ENCODE results near the gene RAD17. TPM values are rescaled to one million over a fixed set of nuclear protein-coding genes. Genes with fewer than 3 reads are reported as not detected.
"Not testable (repeated sequence)": the region's sequence is repeated elsewhere in the genome, so short reads cannot be mapped to it uniquely, and the experiment has no call there.

Gene RAD17
- polyA plus RNA-seq (ENCODE audit: insufficient read length in 12 of 12), result 10 to 100 TPM in 11 of 12 donors, not detected in 1; 25.8 to 38.8 (median 29.2) TPM
- long read RNA-seq, donor 1, partial matches to known transcripts, result 0 of 2 reads
- long read RNA-seq, donor 1, other reads (novel, unspliced or antisense), result 0 of 2 reads
- long read RNA-seq, donor 2, partial matches to known transcripts, result 0 of 5 reads
- long read RNA-seq, donor 2, other reads (novel, unspliced or antisense), result 0 of 5 reads
- long read RNA-seq, donor 3, partial matches to known transcripts, result 0 of 1 reads
- long read RNA-seq, donor 3, other reads (novel, unspliced or antisense), result 0 of 1 reads
- long read RNA-seq, donor 4, result 0 reads
- long read RNA-seq, donor 5, partial matches to known transcripts, result 32 of 118 reads
- long read RNA-seq, donor 5, other reads (novel, unspliced or antisense), result 84 of 118 reads
- long read RNA-seq, donor 6, partial matches to known transcripts, result 5 of 6 reads
- long read RNA-seq, donor 6, other reads (novel, unspliced or antisense), result 0 of 6 reads
- long read RNA-seq, donor 7, partial matches to known transcripts, result 0 of 2 reads
- long read RNA-seq, donor 7, other reads (novel, unspliced or antisense), result 0 of 2 reads
- long read RNA-seq, donor 8, partial matches to known transcripts, result 0 of 2 reads
- long read RNA-seq, donor 8, other reads (novel, unspliced or antisense), result 0 of 2 reads
- long read RNA-seq, donor 9, partial matches to known transcripts, result 0 of 1 reads
- long read RNA-seq, donor 9, other reads (novel, unspliced or antisense), result 0 of 1 reads
- long read RNA-seq, donor 10, partial matches to known transcripts, result 0 of 74 reads
- long read RNA-seq, donor 10, other reads (novel, unspliced or antisense), result 69 of 74 reads
- long read RNA-seq, donor 11, partial matches to known transcripts, result 0 of 2 reads
- long read RNA-seq, donor 11, other reads (novel, unspliced or antisense), result 0 of 2 reads

DNA sequence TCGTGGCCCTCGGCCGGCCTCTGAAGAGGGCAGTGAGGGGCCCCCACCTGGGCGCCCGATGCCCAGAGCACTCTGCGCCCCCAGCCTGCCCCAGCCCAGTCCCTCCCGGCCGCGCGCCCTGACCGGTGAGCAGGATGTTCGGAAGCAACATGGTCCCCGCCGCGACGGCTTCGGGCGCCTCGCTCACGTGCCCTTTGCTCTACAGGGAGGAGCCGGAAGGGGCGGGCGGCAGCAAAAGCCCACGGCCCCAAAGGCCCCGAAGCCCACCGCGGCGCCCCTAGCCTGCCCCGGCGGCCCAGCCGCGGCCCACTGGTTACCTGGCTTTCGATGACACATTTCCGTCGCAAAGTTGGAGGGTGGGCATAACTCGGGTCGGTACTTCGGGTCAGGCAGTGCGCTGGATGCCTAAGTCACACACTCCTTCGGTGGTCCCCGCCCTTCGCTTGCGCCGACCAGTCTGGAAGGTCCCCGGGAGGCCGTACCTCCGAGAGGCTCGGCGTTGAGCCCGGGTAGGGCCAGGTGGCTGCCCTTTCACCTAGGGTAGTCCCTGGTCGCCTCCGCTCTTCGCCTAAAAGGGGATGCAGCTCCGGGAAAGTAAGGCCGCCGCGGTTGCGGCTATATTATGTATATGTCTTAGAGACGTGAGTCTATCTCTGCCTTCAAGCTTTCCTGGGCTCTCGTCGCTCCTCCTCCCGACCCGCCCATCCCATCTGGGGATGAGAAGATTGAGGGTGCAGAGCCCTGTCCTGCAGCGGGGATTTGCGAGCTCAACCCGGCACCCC lies at the start of gene RAD17, which contains the start of the genes AK6 and TAF9:
Gene RAD17 (plus strand): TSS at position 479 of the 782 bp plus-strand sequence. CDS start 2,391 bp downstream, outside the sequence.
Gene AK6 (minus strand): TSS at position 181 of the 782 bp plus-strand sequence. CDS start 30 bp downstream, at position 151.
Gene TAF9 (minus strand): TSS at position 181 of the 782 bp plus-strand sequence. CDS start 3,783 bp downstream, outside the sequence.
- DNase-seq, result peak; percentile 96

GRCh38 chr5:69326365-69326764 lies 43.3 kb upstream of the RAD17 start:
- no peak for DNase-seq

DNA sequence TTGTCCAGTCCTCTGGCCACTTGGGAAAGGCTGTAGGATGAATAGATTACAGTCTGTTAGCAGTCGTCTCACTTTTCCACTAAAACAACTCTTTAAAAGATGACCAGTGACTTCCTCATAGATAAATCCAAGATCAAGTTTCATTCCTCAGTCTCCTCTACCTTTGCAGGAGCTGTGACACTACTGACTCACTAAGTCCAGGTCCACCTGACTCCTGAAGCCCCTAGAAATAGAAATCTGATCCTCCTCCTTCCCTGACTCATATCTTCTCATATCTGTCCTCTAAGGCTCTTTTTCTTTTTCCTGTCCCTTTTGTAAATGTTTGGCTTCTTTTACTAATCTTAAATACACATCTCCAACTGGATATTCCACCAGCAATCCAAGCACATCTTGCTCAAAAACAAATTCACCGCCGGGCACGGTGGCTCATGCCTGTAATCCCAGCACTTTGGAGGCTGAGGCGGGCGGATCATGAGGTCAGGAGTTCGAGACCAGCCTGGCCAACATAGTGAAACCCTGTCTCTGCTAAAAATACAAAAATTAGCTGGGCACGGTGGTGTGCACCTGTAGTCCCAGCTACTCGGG lies 39.6 kb upstream of the RAD17 start:
- no peak for DNase-seq

- DNase-seq, result no peak
Measured at GRCh38 chr5:69331528-69332445, 37.8 kb upstream of the RAD17 start.

GRCh38 chr5:69333668-69334315 lies 35.8 kb upstream of the RAD17 start:
- DNase-seq, result not testable (repeated sequence)

DNA sequence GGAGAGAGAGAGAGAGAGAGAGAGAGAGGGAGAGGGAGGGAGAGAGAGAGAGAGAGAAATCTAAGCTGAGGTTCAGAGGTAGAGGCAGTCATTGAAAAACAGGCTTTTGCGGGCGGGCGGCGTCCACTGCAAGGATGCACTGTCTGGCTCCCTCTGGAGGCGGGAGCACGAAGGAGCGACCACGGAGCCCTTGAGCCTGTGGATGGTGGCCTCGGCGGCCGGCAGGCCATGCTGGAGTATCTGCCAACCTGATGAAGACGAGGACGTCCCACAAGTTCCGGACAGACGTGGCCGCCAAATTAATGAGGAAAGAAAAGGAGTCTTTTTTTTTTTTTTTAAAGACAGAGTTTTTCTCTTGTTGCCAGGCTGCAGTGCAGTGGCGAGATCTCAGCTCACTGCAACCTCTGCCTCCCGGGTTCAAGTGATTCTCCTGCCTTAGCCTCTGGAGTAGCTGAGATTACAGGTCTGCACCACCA lies 34.8 kb upstream of the RAD17 start:
- DNase-seq, result peak; percentile 74

DNA sequence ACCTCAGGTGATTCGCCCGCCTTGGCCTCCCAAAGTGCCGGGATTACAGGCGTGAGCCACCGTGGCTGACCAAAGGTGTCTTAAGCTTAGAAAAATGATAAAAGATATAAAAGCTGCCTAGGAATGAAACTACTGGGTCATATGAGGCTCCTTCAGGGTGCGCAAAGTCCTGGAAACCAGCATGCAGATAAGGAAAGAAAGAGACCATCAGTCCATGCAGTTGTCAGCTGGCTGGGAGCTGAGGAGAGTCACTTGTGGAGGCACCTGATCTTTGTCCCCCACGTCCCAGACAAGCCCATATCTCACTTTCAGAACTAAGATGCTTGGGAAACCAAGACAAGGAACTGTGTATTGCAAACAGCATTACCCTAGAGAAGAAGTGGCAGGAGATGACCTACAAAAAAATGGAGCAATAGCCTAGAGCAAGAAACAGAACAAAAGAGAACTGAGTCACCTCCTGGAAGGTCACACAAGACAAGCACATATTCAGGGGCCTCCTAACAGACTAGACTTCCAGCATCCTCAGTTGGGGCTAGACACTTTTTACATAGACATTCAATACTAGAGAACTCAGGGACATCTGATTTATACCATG lies 34.2 kb upstream of the RAD17 start:
- no peak for DNase-seq

DNA sequence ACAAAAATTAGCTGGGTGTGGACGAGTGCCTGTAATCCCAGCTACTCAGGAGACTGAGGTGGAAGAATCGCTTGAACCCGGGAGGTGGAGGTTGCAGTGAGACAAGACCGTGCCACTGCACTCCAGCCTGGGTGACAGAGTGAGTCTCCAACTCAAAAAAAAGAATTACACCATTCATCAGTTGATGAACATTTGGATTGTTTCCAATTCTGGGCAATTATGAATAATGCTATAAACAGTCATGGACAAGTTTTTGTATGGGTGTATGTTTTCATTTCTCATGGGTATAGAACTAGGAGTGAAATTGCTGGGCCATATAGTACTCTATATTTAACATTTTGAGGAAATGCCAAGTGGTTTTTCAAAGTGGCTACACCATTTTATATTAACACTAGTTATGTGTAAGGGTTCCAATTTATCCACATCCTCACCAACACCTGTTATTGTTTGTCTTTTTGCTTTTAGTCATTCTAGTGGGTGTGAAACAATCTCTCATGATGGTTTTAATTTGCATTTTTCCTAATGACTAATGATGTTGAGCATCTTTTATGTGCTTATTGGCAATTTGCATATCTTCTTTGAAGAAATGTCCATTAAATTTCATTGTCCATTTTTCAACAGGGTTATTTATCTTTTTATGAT lies 28.0 kb upstream of the RAD17 start:
- DNase-seq, result no peak

GRCh38 chr5:69343083-69343482 lies 26.5 kb upstream of the RAD17 start:
- no peak for DNase-seq

DNA sequence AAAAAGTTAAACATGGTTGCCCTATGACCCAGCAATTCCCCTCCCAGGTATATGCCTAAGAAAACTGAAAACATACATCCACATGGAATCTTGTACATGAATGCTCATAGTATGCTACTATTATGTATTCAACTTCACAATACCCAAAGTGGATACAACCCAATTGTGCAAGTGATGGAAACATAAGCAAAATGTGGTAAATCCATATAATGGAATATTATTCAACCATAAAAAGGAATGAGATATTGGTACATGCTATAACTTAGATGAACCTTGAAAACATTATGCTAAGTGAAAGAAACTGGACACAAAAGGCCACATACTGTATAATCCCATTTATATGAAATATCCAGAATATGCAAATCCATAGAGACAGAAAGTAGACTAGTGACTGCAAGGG lies 19.0 kb upstream of the RAD17 start:
- DNase-seq, result no peak

DNA sequence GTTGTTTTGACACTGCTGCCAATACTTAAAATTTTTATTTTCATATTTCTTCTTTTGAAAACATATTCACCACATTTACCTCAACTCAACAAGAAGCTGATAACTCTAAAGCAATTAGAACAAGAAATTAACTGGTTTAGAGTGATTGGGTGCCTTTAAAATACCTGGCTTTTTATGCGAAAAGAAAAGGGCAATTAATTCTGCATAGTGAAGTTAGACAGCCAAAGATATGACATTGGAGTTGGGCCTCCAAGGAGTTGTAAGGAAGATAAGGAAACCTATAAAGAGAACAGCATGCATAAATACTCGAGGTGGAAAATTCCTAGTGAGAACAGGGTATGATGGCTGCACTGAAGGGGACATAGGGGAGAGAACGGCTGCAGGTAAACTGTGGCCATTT lies 9.9 kb upstream of the RAD17 start:
- no peak for DNase-seq

- DNase-seq, result no peak
Measured at GRCh38 chr5:69360442-69360841, 9.2 kb upstream of the RAD17 start.

GRCh38 chr5:69364414-69364813 lies 5.2 kb upstream of the RAD17 start:
- no peak for DNase-seq

GRCh38 chr5:69364850-69365249 lies 4.8 kb upstream of the RAD17 start:
- DNase-seq, result no peak

GRCh38 chr5:69367697-69368279 lies 1.8 kb upstream of the RAD17 start:
- no peak for DNase-seq

DNA sequence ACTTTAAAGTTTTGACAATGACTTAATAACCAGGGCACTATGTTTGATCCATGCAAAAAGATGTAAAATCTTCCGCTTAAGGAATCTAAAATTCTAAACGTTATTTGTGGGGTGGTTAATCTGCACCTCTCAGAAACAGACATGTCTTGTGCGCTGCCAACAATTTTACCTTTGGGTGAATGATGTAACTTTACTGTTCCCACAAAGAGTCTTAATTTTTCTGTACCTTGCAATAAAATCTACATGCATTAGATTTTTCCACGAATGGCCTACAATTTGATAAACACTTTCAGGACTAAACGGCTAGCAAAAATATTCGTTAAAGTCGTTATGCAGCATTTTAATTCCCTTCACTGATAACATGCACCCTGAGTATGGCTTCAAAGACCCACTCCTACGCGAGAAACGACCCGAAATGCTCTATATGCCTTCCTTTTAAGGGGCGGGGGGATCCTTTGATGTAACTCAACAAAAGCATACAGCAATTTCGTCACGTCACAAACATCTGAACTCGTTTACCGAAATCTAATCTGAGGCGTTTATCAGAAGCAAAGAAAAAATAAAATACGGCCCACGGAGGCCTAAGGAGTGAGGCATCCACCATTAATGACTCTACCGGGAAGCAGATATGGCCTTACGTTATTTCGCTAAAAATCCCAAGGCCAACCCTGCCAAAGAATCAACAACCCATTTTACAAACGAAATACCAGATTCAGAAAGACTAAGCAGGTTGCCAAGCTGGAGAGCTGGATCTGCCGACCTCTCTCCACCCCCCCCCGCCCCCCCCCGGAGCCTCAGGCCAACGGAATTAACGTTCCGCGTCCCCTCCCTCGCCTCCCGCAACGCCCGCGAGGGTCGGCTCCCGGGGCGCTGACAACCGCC lies 919 bp upstream of the RAD17 start:
- peak; percentile 5 for DNase-seq

GRCh38 chr5:69370335-69370734 lies 717 bp downstream of the RAD17 start:
- DNase-seq, result not testable (repeated sequence)
